HUDEP-2 (cell line): ENCODE data around the gene DIPK1C.
A peak's percentile ranks its signal among the peaks of the same experiment; 100 is the strongest.

Source experiments
- DNase-seq, 76 experiments: peaks; one replicate each; lab custom pipeline; 2025; ENCODE audit not compliant: unreplicated experiment in 76 of 76; lab: John Stamatoyannopoulos, UW

The DIPK1C gene

GRCh38 chr18:74486119-74486849, 29.2 kb upstream of the DIPK1C start:
- no peak for DNase-seq

GRCh38 chr18:74482697-74483096, 25.6 kb upstream of the DIPK1C start:
- no peak for DNase-seq

GRCh38 chr18:74480149-74480651, 23.1 kb upstream of the DIPK1C start:
- DNase-seq = peak in 15 of 76 experiments; percentile 3 to 53 (median 24)

DNA sequence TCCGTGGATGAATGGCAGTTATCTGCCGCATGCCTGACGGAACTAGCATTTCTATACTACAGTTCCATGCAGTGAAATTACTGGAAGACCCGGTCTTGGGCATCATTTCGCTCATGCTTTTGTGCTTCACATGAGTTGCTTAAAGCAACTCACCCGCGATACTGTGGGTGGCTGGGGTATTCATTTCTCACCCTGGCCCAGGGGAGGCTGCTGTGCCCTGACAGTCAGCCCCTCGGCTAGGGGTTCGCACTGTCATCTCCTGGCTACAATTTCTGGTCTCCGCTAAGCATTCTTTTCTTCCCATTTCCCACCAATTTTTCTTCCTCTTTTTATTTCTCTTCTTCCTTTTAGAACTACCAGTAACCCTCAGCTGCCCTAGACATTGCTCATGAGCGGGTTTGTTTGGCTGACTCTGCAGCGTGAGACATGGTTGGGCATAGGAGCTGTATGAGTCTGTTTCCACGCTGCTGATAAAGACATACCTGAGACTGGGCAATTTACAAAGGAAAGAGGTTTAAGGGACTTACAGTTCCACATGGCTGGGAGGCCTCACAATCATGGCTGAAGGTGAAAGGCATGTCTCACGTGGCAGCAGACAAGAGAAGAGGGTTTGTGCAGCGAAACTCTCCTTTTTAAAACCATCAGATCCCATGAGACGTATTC, 22.5 kb upstream of the DIPK1C start:
- DNase-seq = no peak

- DNase-seq = no peak
Measured at GRCh38 chr18:74478880-74479279, 21.8 kb upstream of the DIPK1C start.

DNA sequence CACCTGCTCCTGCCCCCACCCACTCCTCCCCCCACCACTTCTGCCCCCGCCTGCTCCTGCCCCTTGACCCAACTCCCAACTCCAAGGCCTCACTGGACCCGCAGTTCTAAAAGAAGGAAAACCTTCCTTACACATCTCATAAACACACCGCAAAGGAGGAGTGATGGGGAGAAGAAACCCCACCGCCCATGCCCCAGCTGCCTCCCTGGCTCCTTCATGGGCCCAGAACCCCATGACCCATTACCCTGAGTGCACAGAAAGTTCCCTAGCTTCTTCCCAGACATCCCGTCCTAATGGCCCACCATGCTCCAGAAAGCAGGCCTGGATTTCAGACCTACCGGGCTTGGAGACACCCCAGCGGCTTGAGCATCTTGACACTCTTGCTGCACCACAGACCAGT, 21.2 kb upstream of the DIPK1C start:
- no peak for DNase-seq

GRCh38 chr18:74477771-74478170, 20.7 kb upstream of the DIPK1C start:
- DNase-seq = no peak

DNA sequence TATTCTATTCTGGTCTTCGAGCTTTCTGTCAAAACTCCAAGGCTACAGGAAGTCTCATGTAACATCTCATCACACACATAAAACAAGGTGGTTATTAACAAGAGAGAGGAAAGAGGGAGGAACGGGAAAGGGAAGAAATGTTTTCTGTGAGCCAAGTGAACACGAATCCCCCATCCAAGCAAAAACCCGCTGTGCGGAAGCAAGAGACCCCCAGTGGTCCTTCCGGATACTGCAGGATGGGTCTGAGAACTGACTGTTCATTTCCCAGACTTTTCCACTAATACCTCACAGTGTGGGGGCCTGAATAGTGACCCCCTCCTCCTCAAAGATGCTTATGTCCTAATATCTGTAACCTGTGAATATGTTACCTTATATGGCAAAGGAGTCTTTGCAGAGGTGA, 19.0 kb upstream of the DIPK1C start:
- DNase-seq = peak in 3 of 76 experiments; percentile 7 to 12 (median 11)

DNA sequence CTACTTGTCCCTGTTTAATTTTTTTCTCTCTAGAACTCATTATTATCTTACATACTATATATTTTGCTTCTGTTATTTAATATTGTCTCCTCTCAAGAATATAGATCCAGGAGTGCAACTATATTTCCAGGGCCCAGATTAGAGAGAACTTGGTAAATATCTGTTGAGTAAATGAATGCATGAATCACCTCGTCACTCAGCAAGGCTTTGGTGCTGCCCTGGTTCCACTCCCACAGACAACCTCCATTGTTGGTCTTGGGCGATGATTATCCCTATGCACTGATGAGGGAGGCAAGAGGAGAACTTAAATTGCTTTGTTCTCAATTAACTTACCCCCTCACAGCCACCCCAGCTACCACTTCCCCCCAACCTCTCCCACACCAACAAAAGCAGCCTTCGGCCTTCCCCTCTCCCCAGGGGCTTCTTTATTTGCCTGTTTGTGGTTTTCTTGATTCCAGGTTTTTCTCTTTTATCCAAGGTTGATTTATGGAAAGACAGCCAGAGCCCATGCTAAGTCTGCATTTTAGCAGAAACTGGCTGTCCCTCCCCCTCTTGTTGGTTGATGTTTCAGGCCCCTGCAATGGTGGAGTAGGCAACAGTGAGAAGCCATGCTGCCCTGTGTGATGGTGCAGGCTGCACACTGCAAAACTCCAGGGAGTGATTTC, 17.0 kb upstream of the DIPK1C start:
- DNase-seq = no peak

DNA sequence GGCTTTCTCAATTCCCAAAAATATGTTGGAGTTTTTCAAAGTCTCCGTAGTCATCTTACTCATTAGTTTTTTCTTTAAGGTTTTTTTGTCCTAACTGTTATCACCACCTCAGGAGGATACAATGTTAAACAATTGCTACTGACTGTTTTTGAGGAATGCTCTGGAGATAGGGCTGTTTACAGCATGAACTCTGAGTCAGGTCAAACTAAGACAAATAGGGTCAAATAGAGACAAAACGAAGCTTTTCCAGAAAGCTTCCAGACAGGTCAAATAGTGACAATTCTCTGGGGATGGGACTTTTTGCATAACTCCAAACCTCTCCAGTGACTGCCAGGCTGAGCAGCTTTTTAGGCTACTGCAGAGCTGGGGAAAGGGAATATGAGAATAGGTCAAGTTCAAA, 15.2 kb upstream of the DIPK1C start:
- DNase-seq = no peak

DNA sequence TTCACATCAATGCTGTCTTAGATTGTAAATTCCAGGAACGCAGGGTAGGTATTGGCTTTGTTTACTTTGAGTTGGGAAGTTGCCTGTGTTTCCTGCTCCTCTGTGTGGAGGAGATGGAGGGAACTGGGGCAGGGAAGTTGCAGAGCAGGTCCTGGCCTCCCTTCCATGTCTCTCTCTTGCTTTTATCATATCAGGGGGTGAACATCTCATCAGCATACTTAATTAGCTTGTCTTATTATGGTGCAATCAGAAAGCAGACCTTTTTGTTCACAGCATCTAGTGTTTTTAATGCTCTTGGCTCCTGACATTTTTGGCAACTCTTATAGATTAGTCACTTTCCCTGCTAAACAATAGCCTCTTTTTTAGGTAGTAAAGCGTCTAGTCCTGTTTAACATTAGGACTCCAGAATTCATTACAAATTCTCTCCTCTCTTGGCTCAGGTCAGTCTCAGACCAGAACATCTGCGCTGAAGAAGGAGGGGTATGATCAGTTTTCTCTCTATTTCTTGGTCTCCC, 11.5 kb upstream of the DIPK1C start:
- no peak for DNase-seq

- no peak for DNase-seq
Measured at GRCh38 chr18:74465775-74466174, 8.7 kb upstream of the DIPK1C start.

DNA sequence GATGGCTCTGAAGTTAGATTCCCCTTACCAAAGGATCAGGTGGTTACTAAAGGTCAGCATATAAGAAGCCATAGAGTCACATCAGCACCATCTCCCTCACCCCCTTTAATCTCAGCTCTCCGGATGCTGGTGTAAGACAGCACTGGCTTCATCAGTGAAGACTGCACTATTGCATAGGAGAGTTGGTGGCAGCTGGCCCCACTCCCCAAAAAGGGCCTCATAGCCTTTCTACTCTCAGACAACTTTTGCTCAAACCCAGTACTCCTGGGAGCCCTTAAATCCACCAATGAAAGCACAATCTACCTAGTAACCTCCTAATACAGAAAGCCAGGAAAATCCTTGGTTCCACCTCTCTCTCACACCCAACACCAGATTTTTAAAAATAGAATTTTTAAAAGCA, 6.9 kb upstream of the DIPK1C start:
- no peak for DNase-seq

GRCh38 chr18:74463254-74463653, 6.1 kb upstream of the DIPK1C start:
- DNase-seq = no peak

DNA sequence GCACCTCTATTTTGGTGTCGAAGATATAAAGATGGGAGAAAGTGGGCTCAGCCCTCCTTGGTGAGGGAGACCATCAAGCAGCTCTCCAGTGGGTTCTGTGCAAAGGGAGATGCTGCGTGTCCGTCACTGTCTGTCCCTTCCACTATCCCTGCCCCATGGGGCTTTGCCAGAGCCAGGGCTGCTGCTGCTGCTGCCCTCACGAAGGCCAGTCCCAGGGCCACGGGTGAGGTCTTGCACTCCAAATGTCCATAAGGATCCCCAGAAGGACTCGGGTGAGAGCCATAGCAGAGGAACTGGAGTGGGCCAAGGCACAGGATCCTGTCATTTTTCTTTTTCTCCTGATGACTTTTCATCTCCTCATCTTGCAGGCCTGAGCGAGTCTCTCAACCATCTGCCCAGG, 3.7 kb upstream of the DIPK1C start:
- DNase-seq = no peak

DNA sequence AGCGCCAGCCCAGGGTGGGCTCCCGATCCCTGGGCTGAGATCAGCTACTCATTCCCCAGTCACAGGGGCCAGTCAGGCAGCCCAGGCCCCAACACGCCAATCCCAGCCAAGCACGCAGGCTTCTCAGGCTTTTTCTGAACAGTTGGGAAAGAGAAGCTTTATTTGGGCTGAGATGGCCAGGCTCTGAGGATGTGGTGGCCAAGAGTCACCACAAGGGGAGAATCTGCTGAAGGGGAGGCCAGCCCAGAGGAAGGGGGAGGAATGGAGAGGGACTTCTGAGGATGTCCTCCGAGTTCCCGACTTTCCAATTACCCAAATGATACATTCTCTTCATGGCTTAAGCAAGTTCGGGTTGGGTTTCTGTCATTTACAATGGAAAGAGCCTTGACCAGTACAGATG, 2.8 kb upstream of the DIPK1C start:
- no peak for DNase-seq

GRCh38 chr18:74457725-74458421, 765 bp upstream of the DIPK1C start:
- no peak for DNase-seq

DNA sequence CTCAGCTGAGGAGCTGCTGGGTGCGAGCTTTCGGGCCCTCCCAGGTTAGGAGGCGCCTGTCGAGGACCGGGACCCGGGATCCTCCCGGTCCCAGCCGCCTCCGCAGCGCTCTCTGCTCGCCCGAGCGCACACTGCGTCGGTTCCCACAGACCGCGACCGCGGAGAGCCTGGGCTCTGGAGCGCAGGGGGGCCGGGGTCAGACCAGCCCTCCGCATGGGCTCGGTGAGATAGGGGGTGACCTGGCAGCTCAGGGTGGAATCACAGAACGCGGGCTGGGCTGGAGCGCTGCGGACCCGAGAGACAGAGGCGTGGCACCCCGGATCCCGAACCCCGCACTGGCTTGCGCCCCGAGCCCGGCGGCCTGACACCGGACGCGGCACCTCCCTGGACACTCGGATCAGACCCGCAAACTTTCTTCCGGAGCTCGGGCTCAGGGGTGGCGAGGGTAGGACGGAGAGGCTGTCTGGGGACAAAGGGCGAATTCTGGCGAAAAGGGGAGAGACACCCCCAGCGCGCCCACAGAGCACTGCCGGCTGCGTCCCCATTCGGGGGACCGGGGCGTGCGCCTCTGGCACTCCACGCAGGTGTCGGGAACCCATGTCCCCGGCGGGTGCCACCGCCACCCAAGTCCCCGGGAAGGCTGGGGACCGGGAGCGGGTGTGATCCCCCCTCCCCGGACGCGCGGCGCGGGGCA, 612 bp downstream of the DIPK1C start:
- DNase-seq = no peak

DNA sequence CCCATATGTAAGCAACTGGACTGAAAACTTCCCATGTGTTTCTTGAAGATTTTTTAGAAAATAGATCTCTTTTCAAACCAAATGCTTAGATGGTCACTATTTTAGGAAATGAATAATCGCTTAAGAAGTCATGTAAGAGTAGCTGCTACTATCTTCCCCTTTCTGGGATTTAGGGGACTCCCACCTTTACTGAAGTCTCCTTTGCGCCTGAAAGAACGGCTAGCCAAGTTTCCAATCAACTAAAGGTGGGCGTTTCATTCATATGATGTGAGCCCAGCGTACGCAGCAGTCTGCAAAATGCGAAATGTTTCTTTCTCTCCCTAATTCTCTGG, 1.1 kb downstream of the DIPK1C start:
- DNase-seq = no peak

DNA sequence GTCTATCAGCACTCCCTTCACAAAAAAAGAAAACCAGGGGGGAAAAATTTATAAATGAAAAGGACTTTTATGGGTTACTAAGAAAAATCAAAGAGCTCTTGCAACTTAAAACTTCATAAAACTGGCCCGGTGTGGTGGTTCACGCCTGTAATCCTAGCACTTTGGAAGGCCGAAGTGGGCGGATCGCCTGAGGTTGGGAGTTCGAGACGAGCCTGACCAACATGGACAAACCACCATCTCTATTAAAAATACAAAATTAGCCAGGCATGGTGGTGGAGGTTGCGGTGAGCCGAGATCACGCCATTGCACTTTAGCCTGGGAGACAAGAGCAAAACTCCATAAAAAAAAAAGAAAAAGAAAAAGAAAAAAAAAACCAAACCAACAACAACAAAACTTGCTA, 1.7 kb downstream of the DIPK1C start:
- DNase-seq = no peak
